ENCODE data around the gene TPBG. TPM values are rescaled to one million over a fixed set of nuclear protein-coding genes. Genes with fewer than 3 reads are reported as not detected.
"Not testable (repeated sequence)": the region's sequence is repeated elsewhere in the genome, so short reads cannot be mapped to it uniquely, and the experiment has no call there.

Gene TPBG
- total RNA-seq, 1 donor from 2014 or later, result 25.7 TPM

DNA sequence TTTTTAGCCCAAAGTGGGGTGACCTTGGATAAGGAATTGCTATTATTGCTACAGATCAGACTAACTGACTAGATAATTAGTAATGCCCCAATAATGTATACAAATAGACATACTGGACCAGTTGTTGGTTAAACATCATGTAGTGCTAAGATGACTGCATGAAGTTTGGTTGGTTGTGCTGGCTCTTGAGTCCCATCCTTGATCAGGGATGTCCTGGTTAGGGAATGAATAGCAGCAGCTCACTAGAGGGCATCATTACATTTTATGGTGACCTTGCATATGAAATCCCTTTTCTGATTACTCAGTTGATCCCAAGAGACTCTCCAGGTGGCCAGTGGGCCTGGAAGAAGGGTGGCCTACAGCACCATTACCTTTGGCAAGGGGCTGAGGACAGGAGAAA is 10.9 kb downstream of the TPBG start:
- TF ChIP-seq, protein P1, sequence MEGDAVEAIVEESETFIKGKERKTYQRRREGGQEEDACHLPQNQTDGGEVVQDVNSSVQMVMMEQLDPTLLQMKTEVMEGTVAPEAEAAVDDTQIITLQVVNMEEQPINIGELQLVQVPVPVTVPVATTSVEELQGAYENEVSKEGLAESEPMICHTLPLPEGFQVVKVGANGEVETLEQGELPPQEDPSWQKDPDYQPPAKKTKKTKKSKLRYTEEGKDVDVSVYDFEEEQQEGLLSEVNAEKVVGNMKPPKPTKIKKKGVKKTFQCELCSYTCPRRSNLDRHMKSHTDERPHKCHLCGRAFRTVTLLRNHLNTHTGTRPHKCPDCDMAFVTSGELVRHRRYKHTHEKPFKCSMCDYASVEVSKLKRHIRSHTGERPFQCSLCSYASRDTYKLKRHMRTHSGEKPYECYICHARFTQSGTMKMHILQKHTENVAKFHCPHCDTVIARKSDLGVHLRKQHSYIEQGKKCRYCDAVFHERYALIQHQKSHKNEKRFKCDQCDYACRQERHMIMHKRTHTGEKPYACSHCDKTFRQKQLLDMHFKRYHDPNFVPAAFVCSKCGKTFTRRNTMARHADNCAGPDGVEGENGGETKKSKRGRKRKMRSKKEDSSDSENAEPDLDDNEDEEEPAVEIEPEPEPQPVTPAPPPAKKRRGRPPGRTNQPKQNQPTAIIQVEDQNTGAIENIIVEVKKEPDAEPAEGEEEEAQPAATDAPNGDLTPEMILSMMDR (conservative IDR thresholded peaks at IDR 0.05; ENCODE audit: low read depth, low read length), result no peak
- no peak for DNase-seq (ENCODE audit: low read depth)
- no peak overlapping the region for H3K4me3 ChIP-seq (ENCODE audit: low read depth, low read length)

DNA sequence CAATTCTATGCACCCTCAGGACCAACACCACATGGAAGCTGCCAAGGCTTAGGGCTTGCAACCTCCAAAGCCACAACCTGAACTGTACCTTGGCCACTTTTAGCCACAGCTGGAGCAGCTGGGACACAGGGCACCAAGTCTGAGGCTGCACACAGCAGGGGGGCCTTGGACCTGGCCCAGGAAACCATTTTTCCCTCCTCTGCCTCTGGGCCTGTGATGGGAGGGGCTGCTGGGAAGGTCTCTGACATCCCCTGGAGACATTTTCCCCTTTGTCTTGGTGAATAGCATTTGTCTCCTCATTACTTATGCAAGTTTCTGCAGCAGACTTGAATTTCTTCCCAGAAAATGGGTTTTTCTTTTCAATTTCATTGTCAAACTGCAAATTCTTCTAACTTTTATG is 13.0 kb downstream of the TPBG start:
- no peak for DNase-seq (ENCODE audit: low read depth)
- TF ChIP-seq, protein P1 (conservative IDR thresholded peaks at IDR 0.05; ENCODE audit: low read depth, low read length), result no peak
- no peak overlapping the region for H3K4me3 ChIP-seq (ENCODE audit: low read depth, low read length)

DNA sequence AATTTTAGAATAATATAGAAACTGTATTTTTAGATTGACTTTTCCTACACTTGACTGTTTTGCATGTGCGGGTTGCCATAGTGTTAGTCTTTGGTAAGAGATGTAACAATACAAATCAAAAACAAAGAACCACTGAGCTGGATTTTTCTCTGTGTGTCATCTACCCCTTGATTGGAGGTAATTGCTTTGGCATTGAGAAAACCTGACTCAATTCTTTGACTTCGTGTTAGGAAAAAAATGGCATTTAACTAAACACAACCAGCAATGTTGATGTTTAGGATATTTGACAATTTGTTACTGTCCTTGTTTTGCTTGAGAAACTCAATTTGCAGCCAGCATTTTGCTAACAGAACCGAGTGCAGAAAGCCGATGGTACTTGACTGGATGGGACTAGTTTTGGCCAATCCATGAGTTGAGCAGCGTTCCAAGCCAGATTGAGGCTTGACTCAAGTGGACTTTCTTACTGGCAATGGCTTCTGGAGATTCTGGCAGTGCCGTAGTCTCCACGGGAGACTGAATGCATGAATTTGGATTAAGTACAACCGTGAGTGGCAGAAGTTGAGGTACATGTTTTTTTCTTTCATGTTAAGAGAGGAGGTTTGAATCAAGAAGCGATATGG is 17.1 kb downstream of the TPBG start:
- H3K4me3 ChIP-seq (ENCODE audit: low read depth, low read length), result no peak overlapping the region
- TF ChIP-seq, protein P1 (conservative IDR thresholded peaks at IDR 0.05; ENCODE audit: low read depth, low read length), result no peak
- no peak for DNase-seq (ENCODE audit: low read depth)

DNA sequence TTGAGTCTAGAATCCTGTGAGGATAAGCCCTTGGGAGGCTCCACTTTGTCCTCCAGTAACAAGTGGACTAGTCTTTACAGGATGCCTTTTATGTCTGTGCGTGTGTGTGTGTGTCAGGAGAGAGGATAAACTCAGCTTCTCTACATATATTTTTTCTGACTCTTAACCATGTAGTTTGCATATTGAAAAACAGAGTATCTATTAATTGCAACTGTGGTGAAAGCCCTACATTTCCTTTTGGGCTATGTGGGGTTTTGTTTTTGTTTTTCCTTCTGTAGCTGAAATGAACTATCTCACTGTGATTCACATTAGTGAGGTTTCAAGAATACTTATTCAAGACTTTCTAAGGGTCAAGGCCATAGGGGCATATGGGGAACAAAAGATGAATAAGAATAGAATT is 17.7 kb downstream of the TPBG start:
- TF ChIP-seq, protein P1 (conservative IDR thresholded peaks at IDR 0.05; ENCODE audit: low read depth, low read length), result no peak
- no peak for DNase-seq (ENCODE audit: low read depth)
- H3K4me3 ChIP-seq (ENCODE audit: low read depth, low read length), result no peak overlapping the region

DNA sequence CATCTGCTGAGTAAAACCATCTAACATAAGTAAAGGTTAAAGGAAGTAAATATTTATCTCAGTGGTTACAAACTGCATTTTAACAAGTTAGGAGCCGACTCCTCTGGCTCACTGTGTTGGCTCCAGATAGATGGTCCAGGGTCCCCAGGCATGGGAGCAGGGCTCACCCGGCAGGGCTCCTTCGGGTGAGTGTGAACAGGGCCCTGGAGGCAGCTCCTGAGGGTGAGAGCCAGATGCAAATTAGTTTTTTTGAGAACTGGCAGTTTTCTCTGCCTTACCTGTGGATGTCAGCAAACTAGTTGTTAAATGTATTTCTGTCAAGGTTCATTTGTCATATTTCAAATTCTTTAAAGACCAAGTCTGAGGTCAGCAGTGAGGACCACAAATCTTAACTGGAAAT is 21.5 kb downstream of the TPBG start:
- no peak overlapping the region for H3K4me3 ChIP-seq (ENCODE audit: low read depth, low read length)
- TF ChIP-seq, protein P1 (conservative IDR thresholded peaks at IDR 0.05; ENCODE audit: low read depth, low read length), result no peak
- DNase-seq (ENCODE audit: low read depth), result no peak

DNA sequence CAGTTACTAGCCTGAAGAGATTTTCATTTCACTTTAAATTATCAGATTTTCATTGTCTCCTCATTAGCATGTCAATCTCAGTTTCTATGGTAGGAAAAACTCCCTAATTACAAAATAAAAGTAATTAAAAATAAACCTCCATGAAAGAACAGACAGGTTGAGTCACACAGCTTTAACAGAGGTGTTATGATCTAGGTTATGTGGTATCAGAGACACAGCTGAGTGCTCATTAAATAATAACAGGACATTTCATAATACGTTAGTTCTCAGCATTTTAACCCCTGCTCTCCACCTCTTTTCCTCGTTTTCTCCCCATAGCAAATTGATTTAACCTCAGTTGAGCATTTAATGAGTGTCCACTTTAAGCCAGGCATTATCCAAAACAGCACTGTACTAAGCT is 21.9 kb downstream of the TPBG start:
- TF ChIP-seq, protein P1 (conservative IDR thresholded peaks at IDR 0.05; ENCODE audit: low read depth, low read length), result no peak
- DNase-seq (ENCODE audit: low read depth), result no peak
- no peak overlapping the region for H3K4me3 ChIP-seq (ENCODE audit: low read depth, low read length)

DNA sequence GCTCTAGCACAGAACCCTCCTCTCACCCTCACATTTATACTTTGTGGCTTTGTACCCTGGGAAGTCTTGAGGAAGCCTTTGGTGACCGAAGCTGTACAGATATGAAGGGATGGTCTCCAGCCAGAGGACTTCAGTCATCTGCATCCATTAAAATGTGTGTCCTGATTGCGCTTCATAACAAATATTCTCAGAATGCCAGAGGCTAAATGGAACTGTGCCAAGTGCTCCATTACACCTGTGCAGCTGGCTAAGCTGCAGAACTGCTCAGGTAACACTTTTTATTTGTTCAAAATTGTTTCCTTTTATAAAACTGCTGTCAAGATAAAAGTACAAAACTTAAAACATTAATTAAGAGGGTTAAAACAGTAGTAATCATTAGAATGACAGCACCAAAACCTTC is 22.3 kb downstream of the TPBG start:
- TF ChIP-seq, protein P1 (conservative IDR thresholded peaks at IDR 0.05; ENCODE audit: low read depth, low read length), result no peak
- DNase-seq (ENCODE audit: low read depth), result no peak
- no peak overlapping the region for H3K4me3 ChIP-seq (ENCODE audit: low read depth, low read length)

DNA sequence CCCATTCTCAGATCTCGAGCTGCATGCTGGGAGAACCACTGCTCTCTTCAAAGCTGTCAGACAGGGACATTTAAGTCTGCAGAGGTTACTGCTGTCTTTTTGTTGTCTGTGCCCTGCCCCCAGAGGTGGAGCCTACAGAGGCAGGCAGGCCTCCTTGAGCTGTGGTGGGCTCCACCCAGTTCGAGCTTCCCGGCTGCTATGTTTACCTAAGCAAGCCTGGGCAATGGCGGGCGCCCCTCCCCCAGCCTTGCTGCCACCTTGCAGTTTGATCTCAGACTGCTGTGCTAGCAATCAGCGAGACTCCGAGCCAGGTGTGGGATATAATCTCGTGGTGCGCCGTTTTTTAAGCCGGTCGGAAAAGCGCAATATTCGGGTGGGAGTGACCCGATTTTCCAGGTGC is 31.2 kb downstream of the TPBG start:
- H3K4me3 ChIP-seq (ENCODE audit: low read depth, low read length); DNase-seq (ENCODE audit: low read depth): not testable (repeated sequence)
